H1 (cell line): ENCODE measurements around the gene THRB. TPM values are rescaled to one million over a fixed set of nuclear protein-coding genes. Genes with fewer than 3 reads are reported as not detected.

Experiments
- CTCF ChIA-PET: fragments of 300-600 bp; sonication (Branson Sonifier 250); formaldehyde crosslinking; loops from one replicate; lab custom pipeline; 2021; ENCODE audit not compliant: partially characterized antibody; lab: Charles Lee
- POLR2A ChIA-PET: fragments of 300-600 bp; sonication (Branson Sonifier 250); formaldehyde crosslinking; loops from one replicate; lab custom pipeline; 2021; ENCODE audit warnings: inconsistent platforms; ENCODE audit not compliant: partially characterized antibody; lab: Charles Lee
- DNase-seq, 2 experiments: peaks; one replicate each; pipeline versions ENCODE4 v3.0.0 to v3.0.0-alpha.2; 2010 to 2022; ENCODE audit warnings: low spot score in 2 of 2, low read depth in 1 of 2, mixed read lengths in 1 of 2
- FAIRE-seq: peaks from 2 replicates; lab custom pipeline; 2011; peaks lifted over from hg19 to GRCh38; lab: Jason Lieb, UNC
- H2AFZ ChIP-seq: 2 replicates; pipeline ENCODE4 v1.8.1; 2012; ENCODE audit warnings: low read length, inconsistent platforms
- H2AK5ac ChIP-seq: 2 replicates; pipeline ENCODE4 v1.6.1; 2013; ENCODE audit warnings: low read depth, low read length
- H2BK120ac ChIP-seq: replicated peaks from 2 replicates; pipeline ENCODE3; 2013; ENCODE audit warnings: low read depth, low read length, inconsistent platforms
- H2BK12ac ChIP-seq: 2 replicates; pipeline ENCODE4 v1.6.1; 2013; ENCODE audit warnings: low read depth, low read length
- H2BK15ac ChIP-seq: 2 replicates; pipeline ENCODE4 v1.6.1; 2013; ENCODE audit warnings: low read length
- H2BK20ac ChIP-seq: 2 replicates; pipeline ENCODE4 v1.6.1; 2013; ENCODE audit warnings: low read length
- H2BK5ac ChIP-seq: 2 replicates; pipeline ENCODE4 v1.6.1; 2013; ENCODE audit warnings: low read depth, low read length
- H3K14ac ChIP-seq: 2 replicates; pipeline ENCODE4 v1.6.1; 2013; ENCODE audit warnings: inconsistent platforms; ENCODE audit not compliant: insufficient read length
- H3K18ac ChIP-seq: 2 replicates; pipeline ENCODE4 v1.6.1; 2013; ENCODE audit warnings: low read length; ENCODE audit errors: extremely low read depth
- H3K23ac ChIP-seq: 2 replicates; pipeline ENCODE4 v1.6.1; 2013; ENCODE audit warnings: inconsistent platforms; ENCODE audit not compliant: insufficient read length
- H3K23me2 ChIP-seq: 2 replicates; pipeline ENCODE4 v1.6.1; 2013; ENCODE audit warnings: low read depth, low read length
- H3K27ac ChIP-seq: 2 replicates; pipeline ENCODE4 v1.6.1; 2011; ENCODE audit warnings: low read depth, low read length, inconsistent platforms
- H3K27me3 ChIP-seq, 4 experiments: replicated peaks in 1 of 4; 1 replicate in 1 of 4; 2 replicates in 3 of 4; pipeline versions ENCODE4 v1.6.1 to v1.8.1; 2011 to 2013; ENCODE audit warnings: low read length in 3 of 4, mild to moderate bottlenecking in 3 of 4, inconsistent platforms in 2 of 4, mixed read lengths in 2 of 4, moderate library complexity in 1 of 4; ENCODE audit not compliant: control insufficient read depth in 3 of 4, insufficient read depth in 3 of 4; ENCODE audit errors: extremely low read depth in 1 of 4
- H3K36me3 ChIP-seq, 4 experiments: 2 replicates each; pipeline versions ENCODE4 v1.6.1 to v1.8.1; 2011 to 2013; ENCODE audit warnings: mild to moderate bottlenecking in 4 of 4, low read length in 3 of 4, moderate library complexity in 2 of 4, control low read depth in 1 of 4, inconsistent platforms in 1 of 4; ENCODE audit not compliant: insufficient read depth in 4 of 4, control insufficient read depth in 2 of 4
- H3K4ac ChIP-seq: replicated peaks from 2 replicates; pipeline ENCODE3; 2013; ENCODE audit warnings: low read length, low read depth, mixed read lengths, inconsistent platforms; ENCODE audit not compliant: insufficient read length
- H3K4me1 ChIP-seq, 4 experiments: replicated peaks in 1 of 4; 1 replicate in 1 of 4; 2 replicates in 3 of 4; pipeline versions ENCODE4 v1.6.1 to v1.8.1; 2011 to 2013; ENCODE audit warnings: low read length in 3 of 4, inconsistent platforms in 2 of 4, mixed read lengths in 1 of 4; ENCODE audit not compliant: insufficient read depth in 4 of 4, control insufficient read depth in 3 of 4
- H3K4me2 ChIP-seq, 2 experiments: 2 replicates each; pipeline versions ENCODE4 v1.6.1 to v1.8.1; 2011 to 2013; ENCODE audit warnings: low read depth in 2 of 2, low read length in 2 of 2, control low read depth in 1 of 2, inconsistent platforms in 1 of 2, mild to moderate bottlenecking in 1 of 2; ENCODE audit not compliant: insufficient read depth in 1 of 2
- H3K4me3 ChIP-seq, 4 experiments: fragments of 200-600, 300-600 bp in 1 of 4; sonication (generic), shearing (Covaris generic), sonication (Bioruptor Twin) in 1 of 4; 2 replicates each; pipeline versions ENCODE4 v1.5.1 to v1.8.1; 2011 to 2016; ENCODE audit warnings: low read length in 4 of 4, low read depth in 3 of 4, control low read depth in 2 of 4, inconsistent platforms in 2 of 4, mild to moderate bottlenecking in 2 of 4, mixed read lengths in 1 of 4, moderate library complexity in 1 of 4; ENCODE audit not compliant: insufficient read depth in 2 of 4; ENCODE audit errors: extremely low read depth in 1 of 4
- H3K56ac ChIP-seq: replicated peaks from 2 replicates; pipeline ENCODE3; 2013; ENCODE audit warnings: low read depth, mild to moderate bottlenecking, mixed read lengths, low read length, inconsistent platforms; ENCODE audit not compliant: insufficient read length
- H3K79me1 ChIP-seq: 2 replicates; pipeline ENCODE4 v1.6.1; 2013; ENCODE audit warnings: low read depth, low read length, control low read depth
- H3K79me2 ChIP-seq, 2 experiments: 2 replicates each; pipeline versions ENCODE4 v1.6.1 to v1.8.1; 2012 to 2013; ENCODE audit warnings: low read length in 2 of 2, mild to moderate bottlenecking in 2 of 2, inconsistent platforms in 1 of 2; ENCODE audit not compliant: insufficient read depth in 2 of 2, control insufficient read depth in 1 of 2
- H3K9ac ChIP-seq, 4 experiments: replicated peaks in 1 of 4; 1 replicate in 1 of 4; 2 replicates in 3 of 4; pipeline versions ENCODE4 v1.6.1 to v1.8.1; 2011 to 2013; ENCODE audit warnings: low read depth in 3 of 4, low read length in 3 of 4, control low read depth in 2 of 4, mild to moderate bottlenecking in 2 of 4, moderate library complexity in 2 of 4, inconsistent platforms in 1 of 4; ENCODE audit errors: extremely low read depth in 1 of 4
- H3K9me3 ChIP-seq, 2 experiments: 2 replicates each; pipeline versions ENCODE4 v1.6.1 to v1.8.1; 2012 to 2013; ENCODE audit warnings: mild to moderate bottlenecking in 2 of 2, moderate library complexity in 2 of 2, control low read depth in 1 of 2, inconsistent platforms in 1 of 2, low read depth in 1 of 2, low read length in 1 of 2, mixed read lengths in 1 of 2; ENCODE audit not compliant: insufficient read depth in 2 of 2
- H4K20me1 ChIP-seq, 2 experiments: replicated peaks in 1 of 2; 2 replicates each; pipeline versions ENCODE3 to v1.8.1; 2011 to 2013; ENCODE audit warnings: inconsistent platforms in 2 of 2, low read length in 2 of 2, mild to moderate bottlenecking in 1 of 2; ENCODE audit not compliant: insufficient read depth in 2 of 2, control insufficient read depth in 1 of 2
- H4K5ac ChIP-seq: 2 replicates; pipeline ENCODE4 v1.6.1; 2013; ENCODE audit warnings: low read length, low read depth, mixed read lengths, inconsistent platforms; ENCODE audit not compliant: insufficient read length
- H4K8ac ChIP-seq: 2 replicates; pipeline ENCODE4 v1.8.0; 2013; ENCODE audit warnings: mild to moderate bottlenecking, moderate library complexity, low read length, inconsistent platforms; ENCODE audit not compliant: insufficient read depth; ENCODE audit errors: extremely low read depth
- H4K91ac ChIP-seq: replicated peaks from 2 replicates; pipeline ENCODE3; 2013; ENCODE audit warnings: low read length, mixed read lengths, inconsistent platforms; ENCODE audit not compliant: insufficient read length
- CEBPB ChIP-seq: IDR thresholded peaks from 2 replicates; pipeline ENCODE4 v1.6.1; 2012; ENCODE audit warnings: low read depth, low read length
- HDAC6 ChIP-seq: IDR thresholded peaks from one replicate; pipeline ENCODE4 v1.7.1; 2012; ENCODE audit warnings: low read depth, mild to moderate bottlenecking, inconsistent platforms, low read length, moderate library complexity
- KDM1A ChIP-seq: fragments of 200-600, 300-600 bp; sonication (generic); IDR thresholded peaks from 2 replicates; pipeline ENCODE4 v1.7.1; 2016; ENCODE audit warnings: mild to moderate bottlenecking, low read length, borderline replicate concordance
- NRF1 ChIP-seq: IDR thresholded peaks from 2 replicates; pipeline ENCODE4 v1.6.1; 2011; ENCODE audit warnings: mild to moderate bottlenecking, low read depth, low read length, improper control_type of control experiment
- POLR2A ChIP-seq, 2 experiments: IDR thresholded peaks; 1 replicate in 1 of 2; 2 replicates in 1 of 2; pipeline ENCODE4 v1.6.1; 2011; ENCODE audit warnings: low read depth in 2 of 2, low read length in 2 of 2, mild to moderate bottlenecking in 2 of 2; ENCODE audit errors: control extremely low read depth in 1 of 2
- RBBP5 ChIP-seq: IDR thresholded peaks from 2 replicates; pipeline ENCODE4 v1.7.1; 2012; ENCODE audit warnings: low read depth, mild to moderate bottlenecking, inconsistent platforms, low read length, moderate library complexity, borderline replicate concordance
- SIX5 ChIP-seq: IDR thresholded peaks from 2 replicates; pipeline ENCODE4 v1.6.1; 2011; ENCODE audit warnings: mild to moderate bottlenecking, low read depth, low read length
- SP1 ChIP-seq: IDR thresholded peaks from 2 replicates; pipeline ENCODE4 v1.6.1; 2011; ENCODE audit warnings: low read depth, low read length
- SP4 ChIP-seq: IDR thresholded peaks from 2 replicates; pipeline ENCODE4 v1.6.1; 2012; ENCODE audit warnings: low read length, inconsistent platforms
- SUZ12 ChIP-seq: fragments of 200-600 bp; sonication (generic); IDR thresholded peaks from 2 replicates; pipeline ENCODE4 v1.6.1; 2012; ENCODE audit warnings: mild to moderate bottlenecking, inconsistent platforms, low read length, moderate library complexity, mixed read lengths
- TAF7 ChIP-seq: optimal IDR thresholded peaks from 2 replicates; pipeline ENCODE3; 2011; ENCODE audit warnings: low read depth, mild to moderate bottlenecking, inconsistent platforms, low read length, moderate library complexity, borderline replicate concordance
- TCF12 ChIP-seq: IDR thresholded peaks from 2 replicates; pipeline ENCODE4 v1.6.1; 2011; ENCODE audit warnings: low read depth, mild to moderate bottlenecking, low read length
- TEAD4 ChIP-seq: IDR thresholded peaks from 2 replicates; pipeline ENCODE4 v1.6.1; 2012; ENCODE audit warnings: low read depth, low read length, inconsistent platforms, mixed read lengths
- WGBS, 2 experiments: shearing (Covaris generic) in 1 of 2; methylation state at CpG; one replicate each; pipeline versions ENCODE4 v1.1.6 to v1.1.7; 2013 to 2015; ENCODE audit warnings: low lambda C conversion rate in 2 of 2, mixed read lengths in 2 of 2, inconsistent platforms in 1 of 2, low coverage in 1 of 2, missing lambda C conversion rate in 1 of 2; ENCODE audit not compliant: insufficient replicate concordance in 2 of 2, insufficient coverage in 1 of 2, insufficient read length in 1 of 2; ENCODE audit errors: extremely low coverage in 1 of 2, missing lambda C conversion rate in 1 of 2; 5-methylcytosine and 5-hydroxymethylcytosine counted together
- polyA plus RNA-seq, 7 experiments: library from polyadenylated mRNA; depleted of rRNA in 3 of 7; stranded (reverse) in 5 of 7; unstranded in 2 of 7; fragments of >200 nt in 5 of 7; fragments of 200-250 nt in 2 of 7; gene quantifications; 1 replicate in 5 of 7; 2 replicates in 1 of 7; 4 replicates in 1 of 7; pipeline versions ENCODE4 v1.2.1 to v1.2.3, GENCODE V29; 2011 to 2013; ENCODE audit warnings: missing spikeins in 2 of 7, mixed read lengths in 2 of 7
- total RNA-seq: library from RNA; stranded (reverse); fragmentation: NEBNext Ultra II Directional; extraction: Animal tissue kit (Norgen Biotek cat#: 25700); gene quantifications from 2 replicates; pipeline ENCODE4 v1.2.1, GENCODE V29; 2021

Gene THRB
- total and polyA plus RNA-seq, 2 of the 8 experiments (the other 6 are each of a cell fraction or from before 2014, with no cell fraction given), result 0.98 to 3.9 TPM

DNA sequence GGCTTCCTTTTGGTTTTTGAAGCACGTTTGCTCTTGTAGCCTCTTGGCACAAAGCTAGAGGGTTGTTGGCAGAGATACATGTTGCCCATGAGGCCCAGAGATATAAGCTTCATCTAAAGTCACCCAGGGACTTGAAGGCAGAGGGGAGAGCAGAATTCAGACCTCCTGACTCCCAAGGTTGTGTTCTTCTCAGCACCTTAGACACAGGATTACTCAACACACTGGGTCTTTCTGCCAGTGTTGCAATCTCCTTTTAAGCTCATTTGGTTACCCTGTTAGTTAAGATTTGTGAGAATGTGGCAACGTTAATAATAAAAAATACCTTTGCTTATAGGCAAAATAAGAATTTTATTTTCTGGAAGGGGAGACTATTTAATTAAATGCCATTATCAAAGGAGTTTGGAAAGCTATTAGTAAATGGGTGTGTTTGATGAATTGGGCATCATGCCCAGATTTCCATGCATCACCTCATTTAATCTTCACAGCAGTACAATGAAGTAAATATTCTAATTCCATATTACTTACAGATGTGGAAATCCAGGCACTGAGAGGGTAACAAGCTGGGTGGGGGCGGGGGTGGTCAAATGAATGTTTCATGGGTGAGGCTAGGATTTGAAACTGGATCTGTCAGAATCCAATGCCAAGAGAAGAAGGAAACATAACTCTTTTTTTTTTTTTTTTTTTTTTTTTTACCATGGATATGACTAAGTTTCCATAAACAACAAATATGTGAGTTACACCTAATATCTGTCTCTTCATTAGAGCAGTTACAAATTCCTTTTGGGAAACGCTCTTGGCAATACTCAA, 366.2 kb downstream of the THRB start:
- no peak overlapping the region for H2BK5ac ChIP-seq
- H3K9ac ChIP-seq, result no peak overlapping the region
- no peak overlapping the region for H2BK20ac ChIP-seq
- H3K23me2 ChIP-seq, result no peaks in the 10 kb centered on the region
- WGBS, 2 experiments, result 89% methylated on average over 4 of the region's 4 CpGs; no CpG with 5 or more reads in 1 of the 2 experiments
- no peaks in the 10 kb centered on the region for H3K79me2 ChIP-seq
- H4K8ac ChIP-seq, result no peak overlapping the region
- H2BK15ac ChIP-seq, result no peak overlapping the region
- no peak overlapping the region for H4K5ac ChIP-seq
- H2BK120ac ChIP-seq, result no peak overlapping the region
- no peak for DNase-seq
- H3K4me1 ChIP-seq, result no peaks in the 10 kb centered on the region
- H3K23ac ChIP-seq, result no peak overlapping the region
- H4K20me1 ChIP-seq, result no peaks in the 10 kb centered on the region
- no peak overlapping the region for H4K91ac ChIP-seq
- TF ChIP-seq POLR2A (IDR thresholded peaks at IDR 0.05; ENCODE audit: control extremely low read depth in 1 of 2, low read depth in 2 of 2, low read length in 2 of 2), result no peak
- TF ChIP-seq CEBPB, result no peak
- TF ChIP-seq TCF12, result no peak
- no peak for TF ChIP-seq NRF1
- no peak for TF ChIP-seq RBBP5
- no peak for TF ChIP-seq SIX5
- TF ChIP-seq HDAC6, result no peak
- TF ChIP-seq TEAD4, result no peak
- TF ChIP-seq SP4, result no peak
- no peak for TF ChIP-seq TAF7
- TF ChIP-seq KDM1A, result no peak
- TF ChIP-seq SP1, result no peak
- no peak for TF ChIP-seq SUZ12
- TF ChIP-seq, all 59 proteins: peak for 0
- FAIRE-seq, result no peak
- no peaks in the 10 kb centered on the region for H3K36me3 ChIP-seq
- H3K27ac ChIP-seq, result no peak overlapping the region
- no peak overlapping the region for H2AK5ac ChIP-seq
- ChIA-PET POLR2A (no interaction called here), CTCF (interaction anchor here (0.9 to 1.6 kb wide), 5 partner anchors 11 to 91 kb away, joined by 3 to 4 read pairs (median 3); no protein-coding TSS in a partner anchor)
- H3K9me3 ChIP-seq, result no peaks in the 10 kb centered on the region
- no peak overlapping the region for H3K56ac ChIP-seq
- H3K4me2 ChIP-seq, result no peak overlapping the region
- no peak overlapping the region for H3K4ac ChIP-seq
- H3K4me3 ChIP-seq, result no peak overlapping the region
- H3K18ac ChIP-seq, result no peak overlapping the region
- H2BK12ac ChIP-seq, result no peak overlapping the region
- H3K27me3 ChIP-seq, result no peaks in the 10 kb centered on the region
- H3K14ac ChIP-seq, result no peak overlapping the region
- no peaks in the 10 kb centered on the region for H3K79me1 ChIP-seq
- H2AFZ ChIP-seq, result no peak overlapping the region
